ENCODE data around the gene TTLL5.

Gene TTLL5

DNA sequence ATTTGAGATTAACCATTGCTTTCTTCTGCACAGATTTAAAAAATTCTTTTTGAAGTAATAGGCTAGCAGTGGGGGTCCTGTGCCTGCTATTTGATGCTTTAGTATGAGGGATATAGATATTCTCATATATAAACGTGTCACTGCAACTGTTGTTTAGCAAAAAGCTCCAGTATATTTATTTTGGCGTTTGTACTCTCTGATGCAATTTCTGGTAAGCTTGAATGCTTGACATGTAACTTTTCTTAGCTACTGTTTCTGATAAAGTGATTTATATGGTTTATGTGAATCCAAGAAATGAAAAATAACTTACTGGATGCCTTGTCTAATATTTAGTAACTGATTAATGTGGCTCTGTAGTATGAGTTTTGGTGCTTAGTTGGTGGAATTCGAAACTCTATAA, 77.1 kb downstream of the TTLL5 start:
- Histone ChIP-seq H3K27me3 (ENCODE audit: control insufficient read depth, insufficient read depth, low read length) (no peaks in the 10 kb centered on the region), H3K4me2 (ENCODE audit: low read length) (no peak overlapping the region), H3K27ac (no peak overlapping the region), H3K4me3 (ENCODE audit: low read depth, low read length) (no peak overlapping the region), H2AFZ (no peak overlapping the region), H3K4me1 (no peaks in the 10 kb centered on the region), H3K79me2 (no peaks in the 10 kb centered on the region), H3K36me3 (ENCODE audit: control insufficient read depth, insufficient read depth, low read length) (no peaks in the 10 kb centered on the region), H3K9me3 (ENCODE audit: control insufficient read depth, low read length) (no peaks in the 10 kb centered on the region), H3K9ac (no peak overlapping the region)
- TF ChIP-seq, protein P1, sequence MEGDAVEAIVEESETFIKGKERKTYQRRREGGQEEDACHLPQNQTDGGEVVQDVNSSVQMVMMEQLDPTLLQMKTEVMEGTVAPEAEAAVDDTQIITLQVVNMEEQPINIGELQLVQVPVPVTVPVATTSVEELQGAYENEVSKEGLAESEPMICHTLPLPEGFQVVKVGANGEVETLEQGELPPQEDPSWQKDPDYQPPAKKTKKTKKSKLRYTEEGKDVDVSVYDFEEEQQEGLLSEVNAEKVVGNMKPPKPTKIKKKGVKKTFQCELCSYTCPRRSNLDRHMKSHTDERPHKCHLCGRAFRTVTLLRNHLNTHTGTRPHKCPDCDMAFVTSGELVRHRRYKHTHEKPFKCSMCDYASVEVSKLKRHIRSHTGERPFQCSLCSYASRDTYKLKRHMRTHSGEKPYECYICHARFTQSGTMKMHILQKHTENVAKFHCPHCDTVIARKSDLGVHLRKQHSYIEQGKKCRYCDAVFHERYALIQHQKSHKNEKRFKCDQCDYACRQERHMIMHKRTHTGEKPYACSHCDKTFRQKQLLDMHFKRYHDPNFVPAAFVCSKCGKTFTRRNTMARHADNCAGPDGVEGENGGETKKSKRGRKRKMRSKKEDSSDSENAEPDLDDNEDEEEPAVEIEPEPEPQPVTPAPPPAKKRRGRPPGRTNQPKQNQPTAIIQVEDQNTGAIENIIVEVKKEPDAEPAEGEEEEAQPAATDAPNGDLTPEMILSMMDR (IDR thresholded peaks at IDR 0.05): no peak

GRCh38 chr14:75742867-75743266, 81.8 kb downstream of the TTLL5 start:
- H3K9ac ChIP-seq: no peak overlapping the region
- no peaks in the 10 kb centered on the region for H3K79me2 ChIP-seq
- no peak overlapping the region for H3K27ac ChIP-seq
- H2AFZ ChIP-seq: no peak overlapping the region
- H3K27me3 ChIP-seq (ENCODE audit: control insufficient read depth, insufficient read depth, low read length): no peaks in the 10 kb centered on the region
- TF ChIP-seq, protein P1 (IDR thresholded peaks at IDR 0.05): no peak
- H3K9me3 ChIP-seq (ENCODE audit: control insufficient read depth, low read length): no peaks in the 10 kb centered on the region
- H3K4me2 ChIP-seq (ENCODE audit: low read length): no peak overlapping the region
- no peaks in the 10 kb centered on the region for H3K36me3 ChIP-seq (ENCODE audit: control insufficient read depth, insufficient read depth, low read length)
- no peak overlapping the region for H3K4me3 ChIP-seq (ENCODE audit: low read depth, low read length)
- no peaks in the 10 kb centered on the region for H3K4me1 ChIP-seq

GRCh38 chr14:75747899-75748298, 86.9 kb downstream of the TTLL5 start:
- Histone ChIP-seq H3K79me2 (no peaks in the 10 kb centered on the region), H2AFZ (no peak overlapping the region), H3K4me2 (ENCODE audit: low read length) (no peak overlapping the region), H3K27me3 (ENCODE audit: control insufficient read depth, insufficient read depth, low read length) (no peaks in the 10 kb centered on the region), H3K4me3 (ENCODE audit: low read depth, low read length) (no peak overlapping the region), H3K36me3 (ENCODE audit: control insufficient read depth, insufficient read depth, low read length) (no peaks in the 10 kb centered on the region), H3K9me3 (ENCODE audit: control insufficient read depth, low read length) (no peaks in the 10 kb centered on the region), H3K27ac (no peak overlapping the region), H3K9ac (no peak overlapping the region), H3K4me1 (no peaks in the 10 kb centered on the region)
- TF ChIP-seq, protein P1 (IDR thresholded peaks at IDR 0.05): no peak

GRCh38 chr14:75748336-75748735, 87.3 kb downstream of the TTLL5 start:
- Histone ChIP-seq H3K4me1 (no peaks in the 10 kb centered on the region), H3K9ac (no peak overlapping the region), H3K27ac (no peak overlapping the region), H3K4me3 (ENCODE audit: low read depth, low read length) (no peak overlapping the region), H3K4me2 (ENCODE audit: low read length) (no peak overlapping the region), H3K27me3 (ENCODE audit: control insufficient read depth, insufficient read depth, low read length) (no peaks in the 10 kb centered on the region), H3K36me3 (ENCODE audit: control insufficient read depth, insufficient read depth, low read length) (no peaks in the 10 kb centered on the region), H2AFZ (no peak overlapping the region), H3K79me2 (no peaks in the 10 kb centered on the region), H3K9me3 (ENCODE audit: control insufficient read depth, low read length) (no peaks in the 10 kb centered on the region)
- TF ChIP-seq, protein P1 (IDR thresholded peaks at IDR 0.05): no peak

GRCh38 chr14:75751296-75751695, 90.2 kb downstream of the TTLL5 start:
- Histone ChIP-seq H3K4me2 (ENCODE audit: low read length) (no peak overlapping the region), H2AFZ (no peak overlapping the region), H3K27ac (no peak overlapping the region), H3K4me1 (no peaks in the 10 kb centered on the region), H3K36me3 (ENCODE audit: control insufficient read depth, insufficient read depth, low read length) (no peaks in the 10 kb centered on the region), H3K27me3 (ENCODE audit: control insufficient read depth, insufficient read depth, low read length) (no peaks in the 10 kb centered on the region), H3K9ac (no peak overlapping the region), H3K9me3 (ENCODE audit: control insufficient read depth, low read length) (no peaks in the 10 kb centered on the region), H3K79me2 (no peaks in the 10 kb centered on the region), H3K4me3 (ENCODE audit: low read depth, low read length) (no peak overlapping the region)
- TF ChIP-seq, protein P1 (IDR thresholded peaks at IDR 0.05): no peak

Data from parathyroid adenoma (tissue), 2 donors.